ENCODE measurements around the gene ADAMTS20. TPM values are rescaled to one million over a fixed set of nuclear protein-coding genes. Genes with fewer than 3 reads are reported as not detected.
"Not testable (repeated sequence)": the region's sequence is repeated elsewhere in the genome, so short reads cannot be mapped to it uniquely, and the experiment has no call there.

Gene ADAMTS20
- total RNA-seq, 1 donor from 2014 or later = 0.06 TPM

- peak; percentile 61 for TF ChIP-seq CTCF (conservative IDR thresholded peaks at IDR 0.05; ENCODE audit: low read depth, low read length)
- no peak overlapping the region for H3K4me3 ChIP-seq (ENCODE audit: low read depth, low read length)
- no peak for DNase-seq (ENCODE audit: low read depth)
These were observed 202.1 kb downstream of the ADAMTS20 start for GRCh38 chr12:43349863-43350262.

GRCh38 chr12:43348221-43348620 lies 203.8 kb downstream of the ADAMTS20 start:
- no peak for DNase-seq (ENCODE audit: low read depth)
- TF ChIP-seq CTCF (conservative IDR thresholded peaks at IDR 0.05; ENCODE audit: low read depth, low read length) = no peak
- H3K4me3 ChIP-seq (ENCODE audit: low read depth, low read length) = no peak overlapping the region

GRCh38 chr12:43347026-43347425 lies 205.0 kb downstream of the ADAMTS20 start:
- no peak for DNase-seq (ENCODE audit: low read depth)
- no peak overlapping the region for H3K4me3 ChIP-seq (ENCODE audit: low read depth, low read length)
- TF ChIP-seq CTCF (conservative IDR thresholded peaks at IDR 0.05; ENCODE audit: low read depth, low read length) = no peak

- no peak for DNase-seq (ENCODE audit: low read depth)
- TF ChIP-seq CTCF (conservative IDR thresholded peaks at IDR 0.05; ENCODE audit: low read depth, low read length) = no peak
- no peak overlapping the region for H3K4me3 ChIP-seq (ENCODE audit: low read depth, low read length)
These were observed 207.0 kb downstream of the ADAMTS20 start for GRCh38 chr12:43345023-43345422.

GRCh38 chr12:43341785-43342313 lies 210.2 kb downstream of the ADAMTS20 start:
- DNase-seq (ENCODE audit: low read depth); H3K4me3 ChIP-seq (ENCODE audit: low read depth, low read length): not testable (repeated sequence)

GRCh38 chr12:43338848-43339526 lies 213.0 kb downstream of the ADAMTS20 start:
- peak overlapping the region; percentile 26 for H3K4me3 ChIP-seq (ENCODE audit: low read depth, low read length)
- peak; percentile 61 for DNase-seq (ENCODE audit: low read depth)
- TF ChIP-seq CTCF (conservative IDR thresholded peaks at IDR 0.05; ENCODE audit: low read depth, low read length) = peak; percentile 69

GRCh38 chr12:43337571-43338444 lies 214.2 kb downstream of the ADAMTS20 start:
- DNase-seq (ENCODE audit: low read depth) = peak; percentile 81
- peak overlapping the region; percentile 26 for H3K4me3 ChIP-seq (ENCODE audit: low read depth, low read length)

More at GRCh38 chr12:43337571-43338444, 214.2 kb downstream of the ADAMTS20 start:
- no peak for TF ChIP-seq CTCF (conservative IDR thresholded peaks at IDR 0.05; ENCODE audit: low read depth, low read length)
